Measurements from ENCODE around the gene SPRED1. TPM values are rescaled to one million over a fixed set of nuclear protein-coding genes. Genes with fewer than 3 reads are reported as not detected.

The SPRED1 gene
- total RNA-seq, 1 experiment from 2014 or later = 10.4 TPM

- intact Hi-C loops (cut with micrococcal nuclease; ENCODE audit: unreplicated experiment) = no loop called here
- no peak overlapping the region for H3K4me3 ChIP-seq (ENCODE audit: low read depth, low read length)
- Mint-ChIP-seq H3K36me3 (ENCODE audit: insufficient read depth, unreplicated experiment) (no peaks in the 10 kb centered on the region), H3K27ac (ENCODE audit: unreplicated experiment) (no peak overlapping the region), H3K4me3 (ENCODE audit: unreplicated experiment) (no peak overlapping the region), H3K4me1 (ENCODE audit: low read depth, unreplicated experiment) (no peaks in the 10 kb centered on the region), H3K27me3 (ENCODE audit: insufficient read depth, unreplicated experiment) (no peaks in the 10 kb centered on the region), H3K9me3 (ENCODE audit: unreplicated experiment) (no peaks in the 10 kb centered on the region)
- ChIA-PET POLR2A (no interaction called here), CTCF (no interaction called here)
- H3K4me1 ChIP-seq = no peaks in the 10 kb centered on the region
- TF ChIP-seq, protein P1, sequence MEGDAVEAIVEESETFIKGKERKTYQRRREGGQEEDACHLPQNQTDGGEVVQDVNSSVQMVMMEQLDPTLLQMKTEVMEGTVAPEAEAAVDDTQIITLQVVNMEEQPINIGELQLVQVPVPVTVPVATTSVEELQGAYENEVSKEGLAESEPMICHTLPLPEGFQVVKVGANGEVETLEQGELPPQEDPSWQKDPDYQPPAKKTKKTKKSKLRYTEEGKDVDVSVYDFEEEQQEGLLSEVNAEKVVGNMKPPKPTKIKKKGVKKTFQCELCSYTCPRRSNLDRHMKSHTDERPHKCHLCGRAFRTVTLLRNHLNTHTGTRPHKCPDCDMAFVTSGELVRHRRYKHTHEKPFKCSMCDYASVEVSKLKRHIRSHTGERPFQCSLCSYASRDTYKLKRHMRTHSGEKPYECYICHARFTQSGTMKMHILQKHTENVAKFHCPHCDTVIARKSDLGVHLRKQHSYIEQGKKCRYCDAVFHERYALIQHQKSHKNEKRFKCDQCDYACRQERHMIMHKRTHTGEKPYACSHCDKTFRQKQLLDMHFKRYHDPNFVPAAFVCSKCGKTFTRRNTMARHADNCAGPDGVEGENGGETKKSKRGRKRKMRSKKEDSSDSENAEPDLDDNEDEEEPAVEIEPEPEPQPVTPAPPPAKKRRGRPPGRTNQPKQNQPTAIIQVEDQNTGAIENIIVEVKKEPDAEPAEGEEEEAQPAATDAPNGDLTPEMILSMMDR (IDR thresholded peaks at IDR 0.05; ENCODE audit: insufficient read depth in 1 of 2, low read depth in 1 of 2, low read length in 1 of 2, severe bottlenecking in 1 of 2, unreplicated experiment in 1 of 2) = no peak
- no peak for DNase-seq
- H3K9me3 ChIP-seq = no peaks in the 10 kb centered on the region
- BruUV-seq (replicated peaks) = no TSS peak
- H3K27me3 ChIP-seq (replicated peaks; ENCODE audit: control insufficient read depth, insufficient read depth, low read length) = no peaks in the 10 kb centered on the region
- no peaks in the 10 kb centered on the region for H3K36me3 ChIP-seq (ENCODE audit: control insufficient read depth, insufficient read depth, low read length)
These were observed 13.8 kb downstream of the SPRED1 start for GRCh38 chr15:38266247-38266986.

DNA sequence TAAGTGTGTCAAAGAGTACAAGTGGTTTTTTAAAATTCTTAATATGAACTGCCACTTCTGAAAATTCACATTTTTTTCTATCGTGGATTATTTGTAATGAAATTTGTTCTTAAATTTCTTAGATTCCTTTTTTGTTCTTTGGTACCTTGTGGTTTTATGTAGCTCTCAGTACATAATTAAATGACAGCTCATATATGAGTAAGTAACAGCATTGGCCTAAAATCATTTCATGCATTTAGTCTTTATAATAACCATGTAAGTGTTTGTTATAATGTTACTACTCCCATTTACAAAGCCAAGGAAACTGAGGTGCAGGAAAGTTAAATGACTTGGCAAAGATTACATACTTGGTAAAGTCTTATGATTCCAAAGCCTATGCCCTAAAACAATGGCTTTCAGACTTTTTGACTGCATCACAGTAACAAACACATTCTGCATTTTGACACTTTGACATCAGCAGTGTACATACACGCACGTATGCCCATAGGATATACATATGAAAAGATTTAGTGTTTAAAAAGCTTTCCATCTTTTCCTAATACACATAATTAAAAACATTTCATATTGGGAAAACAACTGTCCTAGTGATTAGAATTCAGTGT, 14.9 kb downstream of the SPRED1 start:
- H3K4me3 Mint-ChIP-seq (ENCODE audit: unreplicated experiment) = no peak overlapping the region
- no TSS peak for BruUV-seq (replicated peaks)
- Histone ChIP-seq H3K4me3 (ENCODE audit: low read depth, low read length) (no peak overlapping the region), H3K9me3 (no peaks in the 10 kb centered on the region), H3K27me3 (replicated peaks; ENCODE audit: control insufficient read depth, insufficient read depth, low read length) (no peaks in the 10 kb centered on the region), H3K4me1 (no peaks in the 10 kb centered on the region), H3K36me3 (ENCODE audit: control insufficient read depth, insufficient read depth, low read length) (no peaks in the 10 kb centered on the region)
- ChIA-PET POLR2A (no interaction called here), CTCF (no interaction called here)
- H3K36me3 Mint-ChIP-seq (ENCODE audit: insufficient read depth, unreplicated experiment) = no peaks in the 10 kb centered on the region
- TF ChIP-seq, protein P1 (IDR thresholded peaks at IDR 0.05; ENCODE audit: insufficient read depth in 1 of 2, low read depth in 1 of 2, low read length in 1 of 2, severe bottlenecking in 1 of 2, unreplicated experiment in 1 of 2) = no peak
- H3K27ac Mint-ChIP-seq (ENCODE audit: unreplicated experiment) = no peak overlapping the region
- DNase-seq = no peak
- H3K4me1 Mint-ChIP-seq (ENCODE audit: low read depth, unreplicated experiment) = no peaks in the 10 kb centered on the region
- intact Hi-C loops (cut with micrococcal nuclease; ENCODE audit: unreplicated experiment) = no loop called here
- no peaks in the 10 kb centered on the region for H3K9me3 Mint-ChIP-seq (ENCODE audit: unreplicated experiment)
- H3K27me3 Mint-ChIP-seq (ENCODE audit: insufficient read depth, unreplicated experiment) = no peaks in the 10 kb centered on the region

- POLR2A ChIA-PET = no interaction called here
- no peak for DNase-seq
- H3K36me3 ChIP-seq (ENCODE audit: control insufficient read depth, insufficient read depth, low read length) = no peaks in the 10 kb centered on the region
- Mint-ChIP-seq H3K4me3 (ENCODE audit: unreplicated experiment) (no peak overlapping the region), H3K9me3 (ENCODE audit: unreplicated experiment) (no peaks in the 10 kb centered on the region), H3K36me3 (ENCODE audit: insufficient read depth, unreplicated experiment) (no peaks in the 10 kb centered on the region), H3K4me1 (ENCODE audit: low read depth, unreplicated experiment) (no peaks in the 10 kb centered on the region), H3K27me3 (ENCODE audit: insufficient read depth, unreplicated experiment) (no peaks in the 10 kb centered on the region), H3K27ac (ENCODE audit: unreplicated experiment) (no peak overlapping the region)
- H3K9me3 ChIP-seq = no peaks in the 10 kb centered on the region
- BruUV-seq (replicated peaks) = no TSS peak
- no peak overlapping the region for H3K4me3 ChIP-seq (ENCODE audit: low read depth, low read length)
- CTCF ChIA-PET = no interaction called here
- H3K27me3 ChIP-seq (replicated peaks; ENCODE audit: control insufficient read depth, insufficient read depth, low read length) = no peaks in the 10 kb centered on the region
- TF ChIP-seq, protein P1 (IDR thresholded peaks at IDR 0.05; ENCODE audit: insufficient read depth in 1 of 2, low read depth in 1 of 2, low read length in 1 of 2, severe bottlenecking in 1 of 2, unreplicated experiment in 1 of 2) = no peak
- H3K4me1 ChIP-seq = no peaks in the 10 kb centered on the region
- intact Hi-C loops (cut with micrococcal nuclease; ENCODE audit: unreplicated experiment) = no loop called here
These were observed 18.5 kb downstream of the SPRED1 start for GRCh38 chr15:38271144-38271543.

All from Caco-2 (cell line).